HuH-7.5 (cell line): ENCODE results near the gene TLL2.

Source experiments
- DNase-seq: peaks from one replicate; pipeline ENCODE4 v3.0.0; 2011; ENCODE audit warnings: low spot score

The TLL2 gene

GRCh38 chr10:96463562-96463961 lies 50.2 kb downstream of the TLL2 start:
- DNase-seq = no peak

DNA sequence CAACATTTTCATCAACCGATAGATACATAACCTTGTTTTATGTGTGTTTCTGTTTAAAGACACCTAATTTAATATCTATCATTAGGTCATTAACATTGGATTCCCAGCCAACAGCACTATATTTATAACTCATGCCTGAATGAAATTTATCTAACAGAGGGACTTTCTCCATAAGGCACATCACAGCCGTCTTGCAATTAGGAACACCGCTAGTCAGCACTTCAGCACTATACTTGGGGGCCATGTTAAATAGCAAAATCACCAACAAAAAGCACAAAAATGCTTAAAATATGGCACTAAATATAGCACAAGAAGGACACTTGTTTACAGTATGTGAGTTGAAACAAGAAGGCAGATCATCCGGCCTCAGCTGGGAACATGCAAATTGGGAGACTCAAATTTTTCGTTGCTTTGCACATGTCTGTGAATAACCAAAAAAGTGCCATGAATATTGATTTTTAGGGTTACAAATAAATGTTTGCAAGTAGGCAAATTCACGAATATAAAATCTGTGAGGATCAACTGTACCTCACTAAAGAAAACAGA lies 51.0 kb downstream of the TLL2 start:
- no peak for DNase-seq

DNA sequence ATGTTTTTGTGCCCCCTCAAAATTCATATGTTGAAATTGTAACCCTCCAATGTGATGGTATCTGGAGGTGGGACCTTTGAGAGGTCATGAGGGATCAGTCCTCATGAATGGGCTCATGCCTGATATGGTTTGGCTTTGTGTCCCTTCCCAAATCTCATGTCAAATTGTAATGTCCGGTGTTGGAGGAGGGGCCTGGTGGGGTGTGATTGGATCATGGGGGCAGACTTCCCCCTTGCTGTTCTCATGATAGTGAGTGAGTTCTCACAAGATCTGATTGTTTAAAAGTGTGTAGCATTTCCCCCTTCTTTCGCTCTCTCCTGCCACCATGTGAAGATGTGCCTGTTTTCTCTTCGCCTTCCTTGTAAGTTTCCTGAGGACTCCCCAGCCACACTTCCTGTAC lies 53.4 kb downstream of the TLL2 start:
- no peak for DNase-seq

- DNase-seq = no peak
Measured at GRCh38 chr10:96457341-96457740, 56.4 kb downstream of the TLL2 start.

DNA sequence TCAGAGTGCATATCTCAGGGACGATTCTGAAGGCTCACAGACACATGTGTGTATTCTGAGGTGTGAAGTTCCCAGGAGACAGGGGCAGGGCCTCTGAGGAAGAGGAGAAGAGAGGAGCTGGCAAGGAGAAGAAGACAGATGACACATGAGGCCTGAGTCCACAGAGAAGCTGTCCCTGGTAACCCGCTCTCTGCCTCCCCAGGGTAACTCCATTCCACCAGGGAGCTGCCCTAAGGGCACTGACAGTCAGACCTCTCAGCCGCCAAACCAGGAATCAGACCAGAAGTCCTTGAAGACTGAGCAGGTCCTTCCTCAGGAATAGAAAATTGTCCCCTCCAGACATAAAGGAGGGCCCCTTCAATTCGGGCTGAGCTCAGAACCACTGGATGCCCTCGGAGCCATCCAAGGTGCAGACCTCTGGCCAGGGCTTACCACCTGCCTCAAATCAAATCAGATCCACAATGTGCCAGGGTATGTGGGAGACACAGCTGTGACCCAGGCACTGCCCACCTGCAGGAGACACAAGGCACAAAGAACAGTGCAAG lies 57.4 kb downstream of the TLL2 start:
- DNase-seq = no peak

- DNase-seq = no peak
Measured at GRCh38 chr10:96453856-96454583, 59.7 kb downstream of the TLL2 start.

DNA sequence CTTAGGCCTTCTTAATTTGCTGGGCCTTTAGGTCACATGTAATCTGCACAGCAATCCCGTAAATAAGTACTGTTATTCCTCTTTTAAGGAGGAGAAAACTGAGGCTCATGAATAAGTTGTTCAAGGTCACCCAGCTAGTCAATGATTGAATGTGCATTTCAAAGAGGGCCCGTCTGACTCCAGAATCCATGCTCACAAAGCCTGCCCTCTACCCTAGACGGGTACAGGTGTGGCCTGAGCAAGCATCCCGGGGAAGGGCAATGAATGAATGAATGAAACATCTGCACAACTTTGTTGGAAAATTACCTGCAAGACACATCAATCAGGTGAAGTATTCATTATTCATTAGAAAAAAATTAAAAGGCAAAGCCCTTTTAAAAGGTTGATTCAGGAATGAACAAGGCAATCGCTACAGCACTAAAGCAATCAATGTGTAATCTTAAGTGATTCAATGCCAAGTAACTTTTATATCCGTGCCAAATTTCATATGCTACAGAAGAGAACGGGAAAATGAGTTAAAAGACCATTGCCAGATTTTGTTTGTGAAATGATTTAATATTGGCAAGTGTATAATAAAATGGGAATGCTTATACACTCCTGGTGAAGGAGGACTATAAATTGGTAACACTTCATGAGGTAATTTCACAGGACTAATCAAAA lies 61.1 kb downstream of the TLL2 start:
- DNase-seq = no peak

DNA sequence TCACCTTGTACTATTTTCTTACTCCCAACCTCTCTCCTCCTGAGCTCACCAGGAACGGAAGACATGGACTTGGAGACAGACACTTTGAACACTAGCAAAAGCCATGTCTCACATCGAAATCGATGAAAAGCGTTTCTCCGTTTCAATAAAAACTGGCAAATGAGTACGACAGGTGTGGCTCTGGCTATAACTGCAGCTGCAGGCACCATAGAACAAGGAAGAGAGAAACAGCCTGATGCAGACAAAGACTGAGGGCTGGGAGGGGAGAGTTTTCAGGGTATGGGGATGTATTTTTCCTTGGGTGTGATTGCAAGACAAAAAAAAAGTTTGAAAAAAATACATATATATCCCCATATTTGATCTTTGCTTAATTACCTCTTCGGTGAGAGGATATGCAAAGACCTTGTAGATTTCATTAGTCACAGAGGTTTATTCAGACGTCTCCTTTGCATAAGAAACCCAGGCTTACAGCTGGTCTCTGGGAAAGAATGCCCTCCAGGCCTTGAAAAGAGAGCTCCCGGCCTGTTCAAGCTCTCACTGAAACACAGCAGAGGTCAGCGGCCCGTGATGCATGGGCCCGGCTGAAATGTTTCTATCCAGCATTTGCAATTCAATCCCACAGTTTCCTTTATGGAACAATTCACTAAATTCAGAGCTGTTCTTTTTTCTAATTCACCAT lies 63.1 kb downstream of the TLL2 start:
- DNase-seq = no peak

GRCh38 chr10:96448558-96448957 lies 65.2 kb downstream of the TLL2 start:
- no peak for DNase-seq

- no peak for DNase-seq
Measured at GRCh38 chr10:96448021-96448457, 65.7 kb downstream of the TLL2 start.

GRCh38 chr10:96446966-96447596 lies 66.6 kb downstream of the TLL2 start:
- DNase-seq = no peak

- DNase-seq = no peak
Measured at GRCh38 chr10:96441987-96442643, 71.6 kb downstream of the TLL2 start.

DNA sequence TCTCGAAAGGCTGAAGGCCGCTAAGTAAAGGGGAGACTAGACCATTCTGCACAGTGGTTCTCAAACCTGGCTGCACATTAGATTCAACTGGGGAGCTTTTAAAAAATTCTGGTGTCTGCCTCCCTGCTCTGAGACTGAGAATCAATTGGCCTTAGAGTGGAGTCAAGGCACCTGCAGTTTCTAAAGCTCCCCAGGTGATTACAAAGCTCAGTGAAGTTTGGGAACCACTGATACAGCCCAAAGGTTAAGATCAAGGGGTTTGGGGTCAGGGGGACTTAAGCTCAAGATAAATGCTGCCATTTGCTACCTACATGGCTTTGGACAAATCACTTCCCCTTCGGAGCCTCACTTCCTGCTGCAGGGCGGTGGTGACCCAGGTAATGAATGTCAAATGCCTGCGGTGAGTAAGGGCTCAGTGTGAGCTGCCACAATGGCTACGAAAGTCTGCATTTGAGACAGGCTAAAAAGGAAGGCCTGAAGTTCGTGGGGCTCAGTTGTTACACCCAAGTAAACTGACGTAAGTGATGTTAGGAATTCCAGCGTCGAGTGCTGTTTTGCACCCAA lies 72.3 kb downstream of the TLL2 start:
- no peak for DNase-seq

- DNase-seq = no peak
Measured at GRCh38 chr10:96440361-96441292, 73.1 kb downstream of the TLL2 start.

- DNase-seq = no peak
Measured at GRCh38 chr10:96439725-96440124, 74.0 kb downstream of the TLL2 start.

GRCh38 chr10:96436035-96436434 lies 77.7 kb downstream of the TLL2 start:
- no peak for DNase-seq

DNA sequence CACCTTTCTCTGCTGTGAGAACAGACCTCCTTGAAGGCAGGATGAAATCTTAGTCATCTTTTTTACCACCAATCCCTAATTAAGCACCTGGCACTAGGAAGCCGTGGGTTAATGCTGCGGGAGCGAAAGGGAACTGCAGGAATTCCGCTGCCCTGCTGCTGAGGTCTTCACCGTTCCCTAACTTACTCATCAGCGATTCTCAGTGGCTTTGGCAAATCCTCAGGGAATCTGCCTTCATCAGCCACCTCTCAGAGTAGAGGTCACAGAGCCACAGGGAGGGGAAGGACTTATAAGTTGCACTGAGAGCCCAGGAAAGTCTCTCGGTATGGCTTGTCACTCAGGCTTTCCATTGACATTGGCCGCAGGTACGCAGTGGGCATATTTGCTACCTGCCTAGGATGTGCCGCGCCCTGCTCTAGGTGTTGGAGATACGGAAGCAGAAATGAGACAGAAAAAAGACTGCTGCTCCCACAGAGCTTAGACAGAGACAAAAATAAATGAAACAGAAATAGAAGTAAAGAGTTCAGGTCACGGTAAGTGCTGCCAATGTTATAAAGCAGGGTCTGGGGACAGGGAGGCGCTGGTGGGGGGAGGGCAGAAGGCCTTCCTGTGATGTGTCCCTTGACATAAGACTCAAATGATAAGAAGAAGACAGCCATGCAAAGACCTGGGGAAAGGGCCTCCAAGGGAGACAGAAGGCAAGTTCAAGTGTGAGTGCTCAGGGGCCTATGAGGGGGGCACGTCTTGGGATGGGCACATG lies 82.3 kb downstream of the TLL2 start:
- no peak for DNase-seq

- DNase-seq = no peak
Measured at GRCh38 chr10:96427291-96427690, 86.4 kb downstream of the TLL2 start.

GRCh38 chr10:96422525-96422924 lies 91.2 kb downstream of the TLL2 start:
- no peak for DNase-seq
